ENCODE data around the gene BRIP1. TPM values are rescaled to one million over a fixed set of nuclear protein-coding genes. Genes with fewer than 3 reads are reported as not detected.
"Not testable (repeated sequence)": the region's sequence is repeated elsewhere in the genome, so short reads cannot be mapped to it uniquely, and the experiment has no call there.

Gene BRIP1
- total RNA-seq, 2 donors from 2014 or later, result 24.1 to 24.3 TPM

DNA sequence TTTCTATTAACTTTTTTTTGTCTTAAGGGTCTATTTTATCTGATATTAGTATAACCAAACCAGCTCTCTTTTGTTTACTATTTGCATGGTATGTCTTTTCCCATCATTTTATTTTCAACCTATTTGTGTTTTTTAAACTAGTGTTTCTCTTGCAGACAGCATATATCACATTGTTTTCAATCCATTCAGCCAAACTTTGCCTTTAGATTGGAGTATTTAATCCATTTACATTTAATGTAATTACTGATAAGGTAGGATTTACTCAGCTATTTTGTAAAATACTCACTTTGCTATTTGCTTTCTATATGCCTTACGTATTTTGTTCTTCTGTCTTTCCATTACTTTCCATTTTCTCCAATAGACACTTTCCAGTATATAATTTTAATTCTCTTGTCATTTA, 164.3 kb downstream of the BRIP1 start:
- no peak overlapping the region for H3K27ac Mint-ChIP-seq
- peaks cover 26 to 32% of the 10 kb centered on the region in 2 donors for H3K9me3 Mint-ChIP-seq
- ATAC-seq, result no peak
- H3K36me3 Mint-ChIP-seq, result peaks cover 29 to 30% of the 10 kb centered on the region in 2 donors
- DNase-seq (ENCODE audit: low spot score in 2 of 2), result no peak

DNA sequence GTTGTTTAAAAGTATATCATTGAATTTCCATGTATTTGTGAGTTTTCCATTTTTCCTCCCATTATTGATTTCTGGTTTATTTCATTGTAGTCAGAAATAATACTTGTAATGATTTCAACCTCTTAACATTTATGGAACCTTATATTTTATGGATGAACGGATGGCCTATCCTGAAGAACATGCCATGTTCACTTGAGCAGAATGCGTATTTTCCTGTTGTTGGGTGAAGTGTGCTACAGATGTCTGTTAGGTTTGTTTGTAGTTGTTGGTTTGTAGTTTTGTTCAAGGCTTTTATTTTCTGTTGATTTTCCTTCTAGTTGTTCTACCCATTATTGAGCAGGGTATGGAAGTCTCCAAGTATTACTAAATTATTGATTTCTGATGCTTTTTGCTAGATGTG, 165.1 kb downstream of the BRIP1 start:
- Mint-ChIP-seq H3K9me3 (peaks cover 21 to 32% of the 10 kb centered on the region in 2 donors), H3K36me3 (peaks cover 29 to 30% of the 10 kb centered on the region in 2 donors), H3K27ac (no peak overlapping the region)
- no peak for DNase-seq (ENCODE audit: low spot score in 2 of 2)
- ATAC-seq, result no peak

GRCh38 chr17:61695779-61696337, 167.5 kb downstream of the BRIP1 start:
- DNase-seq (ENCODE audit: low spot score in 2 of 2) (no peak), ATAC-seq (no peak)
- Mint-ChIP-seq H3K36me3 (peaks cover 13 to 15% of the 10 kb centered on the region in 2 donors), H3K27ac (no peak overlapping the region), H3K9me3 (peaks cover 8 to 17% of the 10 kb centered on the region in 2 donors)

DNA sequence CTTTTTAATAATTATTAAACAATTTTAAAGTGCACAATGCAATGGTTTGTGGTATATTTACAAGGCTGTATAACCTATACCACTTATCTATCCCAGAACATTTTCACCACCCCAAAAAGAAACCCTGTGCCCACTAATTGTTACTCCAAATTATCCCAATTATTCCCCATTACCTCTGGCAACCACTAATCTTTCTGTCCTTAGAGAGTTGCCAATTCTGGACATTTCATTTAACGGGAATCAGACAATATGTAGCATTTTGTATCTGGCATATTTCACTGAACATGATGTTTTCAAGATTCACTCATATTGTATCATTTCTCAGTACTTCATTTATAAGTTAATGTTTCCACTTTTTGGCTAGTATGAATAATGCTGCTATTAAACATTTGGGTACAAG, 169.2 kb downstream of the BRIP1 start:
- no peak overlapping the region for H3K27ac Mint-ChIP-seq
- no peak for DNase-seq (ENCODE audit: low spot score in 2 of 2)
- H3K9me3 Mint-ChIP-seq, result peaks cover 2 to 4% of the 10 kb centered on the region in 2 donors
- no peak for ATAC-seq
- H3K36me3 Mint-ChIP-seq, result peaks cover 4 to 13% of the 10 kb centered on the region in 2 donors

- peaks cover 11 to 17% of the 10 kb centered on the region in 2 donors for H3K36me3 Mint-ChIP-seq
- DNase-seq (ENCODE audit: low spot score in 2 of 2) (no peak), ATAC-seq (no peak)
- H3K27ac Mint-ChIP-seq, result no peak overlapping the region
- no peaks in the 10 kb centered on the region for H3K9me3 Mint-ChIP-seq
Measured at GRCh38 chr17:61689610-61690180, 173.6 kb downstream of the BRIP1 start.

GRCh38 chr17:61687769-61688168, 175.6 kb downstream of the BRIP1 start:
- no peak for DNase-seq (ENCODE audit: low spot score in 2 of 2)
- Mint-ChIP-seq H3K9me3 (no peaks in the 10 kb centered on the region), H3K36me3 (peaks cover 11 to 17% of the 10 kb centered on the region in 2 donors), H3K27ac (no peak overlapping the region)
- no peak for ATAC-seq

- H3K36me3 Mint-ChIP-seq, result peaks cover 11 to 17% of the 10 kb centered on the region in 2 donors
- DNase-seq (ENCODE audit: low spot score in 2 of 2) (no peak), ATAC-seq (no peak)
- H3K27ac Mint-ChIP-seq, result no peak overlapping the region
- no peaks in the 10 kb centered on the region for H3K9me3 Mint-ChIP-seq
Measured at GRCh38 chr17:61686113-61686512, 177.2 kb downstream of the BRIP1 start.

- Mint-ChIP-seq H3K36me3 (peaks cover 11 to 17% of the 10 kb centered on the region in 2 donors), H3K27ac (no peak overlapping the region), H3K9me3 (no peaks in the 10 kb centered on the region)
- no peak for DNase-seq (ENCODE audit: low spot score in 2 of 2)
- ATAC-seq, result no peak
Measured at GRCh38 chr17:61684818-61685217, 178.5 kb downstream of the BRIP1 start.

- Mint-ChIP-seq H3K36me3 (peaks cover 8 to 10% of the 10 kb centered on the region in 2 donors), H3K27ac (no peak overlapping the region)
Measured at GRCh38 chr17:61684172-61684571, 179.2 kb downstream of the BRIP1 start.

DNA sequence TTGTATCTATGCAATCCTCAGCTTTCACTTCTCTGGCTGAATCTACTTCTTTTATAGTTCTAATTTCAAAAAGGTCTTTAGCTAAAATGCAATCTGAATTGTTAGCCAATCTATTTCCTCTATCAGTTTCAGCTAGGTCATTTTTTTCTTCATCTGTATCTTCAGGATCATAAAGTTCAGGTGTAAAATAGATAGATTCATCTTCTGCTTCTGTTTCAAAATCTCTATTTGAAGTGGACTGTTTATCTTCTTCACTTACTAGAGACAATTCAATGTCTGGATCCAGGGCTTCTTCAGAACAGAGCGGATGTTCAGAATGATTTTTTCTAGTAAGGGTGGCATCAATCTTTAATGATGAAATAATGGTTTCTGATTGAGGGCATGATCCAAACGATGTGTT, 179.9 kb downstream of the BRIP1 start:
- no peak for ATAC-seq
- Mint-ChIP-seq H3K9me3 (no peaks in the 10 kb centered on the region), H3K27ac (no peak overlapping the region), H3K36me3 (peaks cover under 1 to 3% of the 10 kb centered on the region in 2 donors)
- no peak for DNase-seq (ENCODE audit: low spot score in 2 of 2)

More at GRCh38 chr17:61684172-61684571, 179.2 kb downstream of the BRIP1 start:
- no peaks in the 10 kb centered on the region for H3K9me3 Mint-ChIP-seq
- ATAC-seq (no peak), DNase-seq (ENCODE audit: low spot score in 2 of 2) (no peak)

DNA sequence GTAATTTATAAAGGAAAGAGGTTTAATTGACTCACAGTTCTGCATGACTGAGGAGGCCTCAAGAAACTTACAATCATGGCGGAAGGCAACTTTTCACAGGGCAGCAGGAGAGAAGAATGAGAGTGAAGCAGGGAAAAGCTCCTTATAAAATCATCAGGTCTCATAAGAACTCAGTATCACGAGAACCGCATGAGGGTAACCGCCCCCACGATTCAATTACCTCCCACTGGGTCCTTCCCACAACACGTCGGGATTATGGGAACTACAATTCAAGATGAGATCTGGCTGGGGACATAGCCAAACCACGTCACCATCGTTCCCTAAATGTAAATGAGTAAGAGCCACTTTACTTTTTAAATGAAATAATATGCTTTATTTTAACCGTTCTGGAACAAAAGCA, 182.4 kb downstream of the BRIP1 start:
- no peak for ATAC-seq
- no peak for DNase-seq (ENCODE audit: low spot score in 2 of 2)
- no peaks in the 10 kb centered on the region for H3K9me3 Mint-ChIP-seq
- no peaks in the 10 kb centered on the region for H3K36me3 Mint-ChIP-seq
- H3K27ac Mint-ChIP-seq, result no peak overlapping the region

- Mint-ChIP-seq H3K36me3 (no peaks in the 10 kb centered on the region), H3K9me3 (peaks cover 0 to 3% of the 10 kb centered on the region in 2 donors), H3K27ac (no peak overlapping the region)
- ATAC-seq (no peak), DNase-seq (ENCODE audit: low spot score in 2 of 2) (no peak)
Measured at GRCh38 chr17:61678339-61678738, 185.0 kb downstream of the BRIP1 start.

DNA sequence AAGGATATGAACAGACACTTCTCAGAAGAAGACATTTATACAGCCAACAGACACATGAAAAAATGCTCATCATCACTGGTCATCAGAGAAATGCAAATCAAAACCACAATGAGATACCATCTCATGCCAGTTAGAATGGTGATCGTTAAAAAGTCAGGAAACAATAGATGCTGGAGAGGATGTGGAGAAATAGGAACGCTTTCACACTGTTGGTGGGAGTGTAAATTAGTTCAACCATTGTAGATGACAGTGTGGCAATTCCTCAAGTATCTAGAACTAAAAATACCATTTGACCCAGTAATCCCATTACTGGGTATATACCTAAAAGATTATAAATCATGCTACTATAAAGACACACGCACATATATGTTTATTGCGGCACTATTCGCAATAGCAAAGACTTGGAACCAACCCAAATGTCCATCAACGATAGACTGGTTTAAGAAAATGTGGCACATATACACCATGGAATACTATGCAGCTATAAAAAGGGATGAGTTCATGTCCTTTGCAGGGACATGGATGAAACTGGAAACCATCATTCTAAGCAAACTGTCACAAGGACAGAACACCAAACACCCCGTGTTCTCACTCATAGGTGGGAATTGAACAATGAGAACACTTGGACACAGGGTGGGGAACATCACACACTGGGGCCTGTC, 186.0 kb downstream of the BRIP1 start:
- H3K36me3 Mint-ChIP-seq; H3K27ac Mint-ChIP-seq; H3K9me3 Mint-ChIP-seq; ATAC-seq; DNase-seq (ENCODE audit: low spot score in 2 of 2): not testable (repeated sequence)

- not testable (repeated sequence) for H3K27ac Mint-ChIP-seq; H3K9me3 Mint-ChIP-seq; ATAC-seq; DNase-seq (ENCODE audit: low spot score in 2 of 2); H3K36me3 Mint-ChIP-seq
Measured at GRCh38 chr17:61676522-61676921, 186.8 kb downstream of the BRIP1 start.

GRCh38 chr17:61674609-61675008, 188.7 kb downstream of the BRIP1 start:
- ATAC-seq; H3K9me3 Mint-ChIP-seq; H3K27ac Mint-ChIP-seq; DNase-seq (ENCODE audit: low spot score in 2 of 2); H3K36me3 Mint-ChIP-seq: not testable (repeated sequence)

GRCh38 chr17:61673019-61673897, 190.1 kb downstream of the BRIP1 start:
- H3K27ac Mint-ChIP-seq; ATAC-seq; H3K36me3 Mint-ChIP-seq; DNase-seq (ENCODE audit: low spot score in 2 of 2); H3K9me3 Mint-ChIP-seq: not testable (repeated sequence)

GRCh38 chr17:61672140-61672539, 191.2 kb downstream of the BRIP1 start:
- no peak for ATAC-seq
- H3K36me3 Mint-ChIP-seq, result no peaks in the 10 kb centered on the region
- H3K9me3 Mint-ChIP-seq, result peaks cover 0 to 3% of the 10 kb centered on the region in 2 donors
- DNase-seq (ENCODE audit: low spot score in 2 of 2), result no peak
- H3K27ac Mint-ChIP-seq, result no peak overlapping the region

Measured in activated naive CD4-positive, alpha-beta T cell treated with anti-CD3 and anti-CD28 coated beads, Interleukin-2, amount 50 U/mL, for 72 hours (primary cell).